GM23248 (cell line): Measurements from ENCODE around the gene MRPS31.

ENCODE experiments used
- EZH2 ChIP-seq: fragments of 200-600 bp; sonication (generic); IDR thresholded peaks from 2 replicates; pipeline ENCODE4 v1.6.1; 2018; ENCODE audit warnings: antibody characterized with exemption, mild to moderate bottlenecking; ENCODE audit not compliant: insufficient read depth, poor library complexity, severe bottlenecking
- EZH2phosphoT487 ChIP-seq: fragments of 200-600 bp; sonication (generic); IDR thresholded peaks from 2 replicates; pipeline ENCODE4 v1.6.1; 2018; ENCODE audit warnings: antibody characterized with exemption, moderate library complexity, mild to moderate bottlenecking, low read depth; ENCODE audit not compliant: insufficient read depth

GRCh38 chr13:40774672-40775071 is 3.7 kb upstream of the MRPS31 start:
- no peak for TF ChIP-seq EZH2
- no peak for TF ChIP-seq EZH2phosphoT487
